HepG2 (cell line): ENCODE results near the gene ABCA2. TPM values are rescaled to one million over a fixed set of nuclear protein-coding genes. Genes with fewer than 3 reads are reported as not detected.

Experiments
- ATAC-seq: fragments of 200-7000 bp; cut with Tn5 transposase; 3 replicates; pipeline ENCODE4 v1.9.1; 2020; ENCODE audit warnings: mild to moderate bottlenecking, moderate library complexity
- BruUV-seq: library from RNA; stranded (reverse); fragments of 400-500 nt; replicated peaks from 2 replicates; lab custom pipeline; 2021; lab: Mats Ljungman, UMichigan
- CTCF ChIA-PET: fragments of 300-600 bp; formaldehyde crosslinking; extraction: SDS; loops from one replicate; lab custom pipeline; 2021; ENCODE audit warnings: low total read pairs, inconsistent platforms, low intra/inter-chr PET ratio; lab: Yijun Ruan, JAX
- POLR2A ChIA-PET: fragments of 350-600 bp; sonication (Branson Sonifier 250); formaldehyde crosslinking; loops from one replicate; lab custom pipeline; 2020; ENCODE audit warnings: antibody characterized with exemption, inconsistent platforms; lab: Yijun Ruan, JAX
- DNase-seq: peaks from one replicate; pipeline ENCODE4 v3.0.0-alpha.2; 2015; ENCODE audit warnings: low spot score
- FAIRE-seq: peaks from 3 replicates; lab custom pipeline; 2011; peaks lifted over from hg19 to GRCh38; lab: Jason Lieb, UNC
- H2AFZ ChIP-seq: one replicate; pipeline ENCODE4 v1.6.1; 2011; ENCODE audit warnings: low read length, inconsistent platforms
- H3K27ac ChIP-seq: fragments of 300-600 bp; 3 replicates; pipeline ENCODE4 v1.8.0; 2011; ENCODE audit warnings: mixed run types, mild to moderate bottlenecking, mixed read lengths, low read length, inconsistent platforms; ENCODE audit not compliant: insufficient read depth; ENCODE audit errors: extremely low read length
- H3K27me3 ChIP-seq, 2 experiments: fragments of 200-600 bp in 1 of 2; 2 replicates in 1 of 2; 3 replicates in 1 of 2; pipeline versions ENCODE4 v1.6.0 to v1.8.0; 2011; ENCODE audit warnings: low read length in 2 of 2, mild to moderate bottlenecking in 2 of 2, moderate library complexity in 2 of 2, inconsistent platforms in 1 of 2; ENCODE audit not compliant: insufficient read depth in 2 of 2, control insufficient read depth in 1 of 2
- H3K36me3 ChIP-seq, 2 experiments: fragments of 200-600 bp in 1 of 2; replicated peaks in 1 of 2; 2 replicates in 1 of 2; 3 replicates in 1 of 2; pipeline versions ENCODE4 v1.5.1 to v1.8.0; 2011; ENCODE audit warnings: low read length in 2 of 2, inconsistent platforms in 1 of 2; ENCODE audit not compliant: insufficient read depth in 2 of 2, control insufficient read depth in 1 of 2
- H3K4me1 ChIP-seq: 2 replicates; pipeline ENCODE4 v1.5.1; 2012; ENCODE audit warnings: low read length, inconsistent platforms; ENCODE audit not compliant: insufficient read depth
- H3K4me2 ChIP-seq: 2 replicates; pipeline ENCODE4 v1.6.0; 2011; ENCODE audit warnings: low read depth, low read length, inconsistent platforms
- H3K4me3 ChIP-seq, 3 experiments: fragments of 200-600 bp in 1 of 3; sonication (generic), shearing (Covaris generic) in 1 of 3; replicated peaks in 1 of 3; 2 replicates each; pipeline ENCODE4 v1.5.1; 2011 to 2016; ENCODE audit warnings: low read length in 3 of 3, inconsistent platforms in 2 of 3, low read depth in 2 of 3, mild to moderate bottlenecking in 2 of 3, control low read depth in 1 of 3, mixed read lengths in 1 of 3; ENCODE audit not compliant: insufficient read depth in 1 of 3
- H3K79me2 ChIP-seq: one replicate; pipeline ENCODE4 v1.6.1; 2011; ENCODE audit warnings: low read length, inconsistent platforms; ENCODE audit not compliant: insufficient read depth
- H3K9ac ChIP-seq: 2 replicates; pipeline ENCODE4 v1.6.0; 2011; ENCODE audit warnings: mild to moderate bottlenecking, low read depth, low read length, inconsistent platforms; ENCODE audit not compliant: insufficient read depth
- H3K9me3 ChIP-seq: 2 replicates; pipeline ENCODE4 v1.5.1; 2012; ENCODE audit warnings: mild to moderate bottlenecking, low read length
- H4K20me1 ChIP-seq: 2 replicates; pipeline ENCODE4 v1.6.0; 2011; ENCODE audit warnings: inconsistent platforms, mild to moderate bottlenecking, low read length, moderate library complexity; ENCODE audit not compliant: insufficient read depth
- AGO1 ChIP-seq: fragments of 200-400 bp; formaldehyde crosslinking; IDR thresholded peaks from 2 replicates; pipeline ENCODE4 v1.6.1; 2017; ENCODE audit warnings: mild to moderate bottlenecking, low read depth, low read length, moderate library complexity; ENCODE audit not compliant: poor library complexity, severe bottlenecking
- FOSL1 ChIP-seq: sonication (generic); formaldehyde crosslinking; IDR thresholded peaks from 2 replicates; pipeline ENCODE4 v1.9.0; 2021; ENCODE audit warnings: missing genetic modification reagents, borderline replicate concordance
- FOXA3 ChIP-seq: IDR thresholded peaks from 2 replicates; pipeline ENCODE4 v1.6.1; 2016; ENCODE audit warnings: missing genetic modification reagents, missing compliant biosample characterization
- FOXK2 ChIP-seq: fragments of 450-650 bp; IDR thresholded peaks from 2 replicates; pipeline ENCODE4 v1.6.1; 2016
- NKX3-1 ChIP-seq: sonication (generic); formaldehyde crosslinking; IDR thresholded peaks from 2 replicates; pipeline ENCODE4 v1.5.0; 2020; ENCODE audit warnings: missing genetic modification reagents
- SIX4 ChIP-seq: sonication (generic); formaldehyde crosslinking; IDR thresholded peaks from 2 replicates; pipeline ENCODE4 v1.4.0; 2020; ENCODE audit warnings: missing genetic modification reagents
- STAG1 ChIP-seq: sonication (generic); formaldehyde crosslinking; IDR thresholded peaks from 2 replicates; pipeline ENCODE4 v1.4.0; 2020; ENCODE audit warnings: missing genetic modification reagents
- ZFP90 ChIP-seq: sonication (generic); formaldehyde crosslinking; IDR thresholded peaks from 2 replicates; pipeline ENCODE4 v1.8.0; 2022; ENCODE audit warnings: missing genetic modification reagents, mild to moderate bottlenecking, inconsistent platforms, borderline replicate concordance
- ZNF180 ChIP-seq: sonication (generic); formaldehyde crosslinking; IDR thresholded peaks from 2 replicates; pipeline ENCODE4 v1.4.0; 2020; ENCODE audit warnings: low read depth, missing genetic modification reagents, borderline replicate concordance
- ZNF235 ChIP-seq: sonication (generic); formaldehyde crosslinking; IDR thresholded peaks from 2 replicates; pipeline ENCODE4 v1.8.1; 2023; ENCODE audit warnings: mild to moderate bottlenecking, missing genetic modification reagents, borderline replicate concordance
- ZNF317 ChIP-seq: sonication (generic); formaldehyde crosslinking; IDR thresholded peaks from 2 replicates; pipeline ENCODE4 v1.5.0; 2020; ENCODE audit warnings: mild to moderate bottlenecking, missing genetic modification reagents
- ZNF350 ChIP-seq: sonication (generic); formaldehyde crosslinking; IDR thresholded peaks from 2 replicates; pipeline ENCODE4 v1.4.0; 2020; ENCODE audit warnings: mild to moderate bottlenecking, low read depth, missing genetic modification reagents, borderline replicate concordance
- ZNF530 ChIP-seq: sonication (generic); formaldehyde crosslinking; IDR thresholded peaks from 2 replicates; pipeline ENCODE4 v1.5.0; 2020; ENCODE audit warnings: low read depth, mild to moderate bottlenecking, missing genetic modification reagents
- WGBS: methylation state at CpG from one replicate; pipeline ENCODE4 v1.1.6; 2017; ENCODE audit warnings: low lambda C conversion rate; 5-methylcytosine and 5-hydroxymethylcytosine counted together
- in situ Hi-C: cut with HindIII; loops from 2 replicates; pipeline ENCODE4 v1.10.0; 2017; ENCODE audit warnings: low pct_unique_long_range_greater_than_20kb; ENCODE audit not compliant: extremely low pct_ligation_motif_present
- intact Hi-C: fragments of 100-400 bp; cut with micrococcal nuclease; formaldehyde crosslinking; loops from one replicate; pipeline ENCODE4 v1.10.0; 2022; ENCODE audit not compliant: unreplicated experiment
- polyA plus RNA-seq, 8 experiments: library from polyadenylated mRNA; depleted of rRNA in 3 of 8; stranded (reverse) in 7 of 8; unstranded in 1 of 8; fragments of >200 nt; fragmentation: Illumina TruSeq in 4 of 8; extraction: Trizol in 4 of 8; gene quantifications; 2 replicates each; pipeline versions ENCODE4 v1.2.1 to v1.2.3, GENCODE V29; 2011 to 2016; ENCODE audit warnings: low read depth in 4 of 8, missing spikeins in 1 of 8, mixed read lengths in 1 of 8; ENCODE audit not compliant: insufficient read depth in 1 of 8
- total RNA-seq, 5 experiments: library from RNA; depleted of rRNA; stranded (reverse); fragments of >200 nt; fragmentation: Illumina TruSeq; extraction: Trizol; gene quantifications; 2 replicates each; pipeline ENCODE4 v1.2.3, GENCODE V29; 2016; ENCODE audit warnings: low read depth in 1 of 5
- TF ChIP-seq, protein P1 (sequence below), 2 experiments: sonication (generic) in 1 of 2; formaldehyde crosslinking in 1 of 2; IDR thresholded peaks; 2 replicates each; pipeline versions ENCODE4 v1.6.1 to v1.9.0; 2014 to 2022; ENCODE audit warnings: antibody characterized with exemption in 1 of 2, borderline replicate concordance in 1 of 2, inconsistent platforms in 1 of 2, low read depth in 1 of 2, missing genetic modification reagents in 1 of 2
- TF ChIP-seq, protein P2 (sequence below): sonication (generic); formaldehyde crosslinking; IDR thresholded peaks from 2 replicates; pipeline ENCODE4 v1.5.0; 2020; ENCODE audit warnings: mild to moderate bottlenecking, missing genetic modification reagents

ABCA2 gene
- total and polyA plus RNA-seq, 2 of the 13 experiments (the other 11 are each of a cell fraction or from before 2014, with no cell fraction given): 2.9 to 19.2 TPM

DNA sequence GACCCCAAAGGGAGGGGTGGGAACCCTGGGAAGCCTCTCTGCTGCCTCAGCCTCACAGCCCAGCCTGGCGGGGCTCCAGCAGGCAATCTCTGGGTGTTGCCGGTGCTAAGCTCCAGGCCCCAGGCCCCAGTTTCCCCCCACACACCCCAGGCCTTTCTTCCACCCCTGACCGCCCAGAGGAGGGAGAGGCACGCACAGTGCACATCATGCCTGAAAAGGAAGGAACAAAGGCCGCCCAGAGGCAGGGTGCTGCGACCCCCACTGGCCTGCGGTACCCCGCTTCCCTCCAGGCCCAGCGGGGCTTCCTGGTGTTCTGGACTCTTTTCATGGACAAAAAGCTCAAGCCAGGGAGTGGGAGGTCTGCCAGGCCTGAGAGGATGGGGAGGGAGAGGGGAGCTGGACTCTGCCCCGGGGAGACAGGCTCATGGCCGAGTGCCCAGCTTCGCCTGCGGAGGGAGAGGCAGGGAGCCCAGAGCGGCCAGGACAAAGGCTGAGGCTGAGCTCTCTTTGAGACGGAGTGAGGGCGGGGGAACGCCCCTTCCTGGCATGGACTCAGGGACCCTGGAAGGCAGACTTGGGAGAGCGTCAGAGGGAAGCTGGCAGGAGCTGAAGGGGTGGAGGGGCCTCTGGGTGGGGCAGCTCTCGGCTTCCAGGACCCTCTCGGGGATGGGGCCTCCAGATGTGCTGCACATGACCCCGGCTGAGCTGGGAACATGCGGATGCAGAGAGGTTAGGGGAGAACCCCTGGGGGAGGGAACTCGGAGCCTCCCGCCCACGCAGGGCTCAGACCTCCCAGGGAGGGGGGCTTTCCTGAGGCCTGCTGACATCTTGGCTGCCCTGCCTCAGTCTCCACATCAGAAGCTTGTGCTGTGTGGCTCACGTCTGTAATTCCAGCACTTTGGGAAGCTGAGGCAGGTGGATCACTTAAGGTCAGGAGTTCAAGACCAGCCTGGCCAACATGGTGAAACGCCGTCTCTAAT is 27.6 kb upstream of the ABCA2 start:
- ATAC-seq: peak; percentile 79
- no peak overlapping the region for H2AFZ ChIP-seq
- no peaks in the 10 kb centered on the region for H3K36me3 ChIP-seq
- peak; percentile 86 for DNase-seq
- H3K9ac ChIP-seq: peak overlapping the region; percentile 82
- peaks cover 57% of the 10 kb centered on the region for H3K4me1 ChIP-seq
- peak overlapping the region; percentile 96 for H3K27ac ChIP-seq
- H3K4me2 ChIP-seq: peak overlapping the region; percentile 84
- BruUV-seq: no TSS peak
- H3K4me3 ChIP-seq: peak overlapping the region; percentile 64 to 84 (median 70)
- H3K79me2 ChIP-seq: peaks cover 9% of the 10 kb centered on the region
- 34% methylated on average over 4 of the region's 28 CpGs for whole genome bisulfite sequencing
- no peaks in the 10 kb centered on the region for H4K20me1 ChIP-seq
- H3K9me3 ChIP-seq: no peaks in the 10 kb centered on the region
- peak; percentile 90 for FAIRE-seq
- no peaks in the 10 kb centered on the region; a peak in 2 of 5 replicates for H3K27me3 ChIP-seq
- POLR2A ChIA-PET: interaction anchor here (0.7 to 4.4 kb wide), 28 partner anchors 8 to 255 kb away, joined by 3 to 55 read pairs (median 4); partner anchors contain the start of genes ABCA2, MAN1B1, PAXX and SAPCD2
- intact Hi-C loops (no loop called here), in situ Hi-C loops (no loop called here)
- CTCF ChIA-PET: interaction anchor here (1.5 kb wide), 1 partner anchor 26 kb away, joined by 4 read pairs; no protein-coding TSS in a partner anchor
- TF ChIP-seq FOXA3 (peak; percentile 19; the same call in 1 of the 2 replicates), ZNF317 (CRISPR knock-in tag) (peak; percentile 83), FOXK2 (no peak), SIX4 (CRISPR knock-in tag) (0 out of 2 replicates have a peak, but pooled peaks have one; percentile 19), STAG1 (CRISPR knock-in tag) (no peak), ZNF235 (CRISPR knock-in tag) (peak; percentile 50; the same call in 1 of the 2 replicates), ZFP90 (CRISPR knock-in tag) (peak; percentile 84; the same call in 1 of the 2 replicates), ZNF530 (no peak), FOSL1 (CRISPR knock-in tag) (no peak), NKX3-1 (CRISPR knock-in tag) (no peak), ZNF350 (no peak; the same call in 1 of the 2 replicates), AGO1 (no peak), ZNF180 (no peak)
- TF ChIP-seq, protein P1, sequence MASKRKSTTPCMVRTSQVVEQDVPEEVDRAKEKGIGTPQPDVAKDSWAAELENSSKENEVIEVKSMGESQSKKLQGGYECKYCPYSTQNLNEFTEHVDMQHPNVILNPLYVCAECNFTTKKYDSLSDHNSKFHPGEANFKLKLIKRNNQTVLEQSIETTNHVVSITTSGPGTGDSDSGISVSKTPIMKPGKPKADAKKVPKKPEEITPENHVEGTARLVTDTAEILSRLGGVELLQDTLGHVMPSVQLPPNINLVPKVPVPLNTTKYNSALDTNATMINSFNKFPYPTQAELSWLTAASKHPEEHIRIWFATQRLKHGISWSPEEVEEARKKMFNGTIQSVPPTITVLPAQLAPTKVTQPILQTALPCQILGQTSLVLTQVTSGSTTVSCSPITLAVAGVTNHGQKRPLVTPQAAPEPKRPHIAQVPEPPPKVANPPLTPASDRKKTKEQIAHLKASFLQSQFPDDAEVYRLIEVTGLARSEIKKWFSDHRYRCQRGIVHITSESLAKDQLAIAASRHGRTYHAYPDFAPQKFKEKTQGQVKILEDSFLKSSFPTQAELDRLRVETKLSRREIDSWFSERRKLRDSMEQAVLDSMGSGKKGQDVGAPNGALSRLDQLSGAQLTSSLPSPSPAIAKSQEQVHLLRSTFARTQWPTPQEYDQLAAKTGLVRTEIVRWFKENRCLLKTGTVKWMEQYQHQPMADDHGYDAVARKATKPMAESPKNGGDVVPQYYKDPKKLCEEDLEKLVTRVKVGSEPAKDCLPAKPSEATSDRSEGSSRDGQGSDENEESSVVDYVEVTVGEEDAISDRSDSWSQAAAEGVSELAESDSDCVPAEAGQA (IDR thresholded peaks at IDR 0.05; ENCODE audit: low read depth): no peak
- TF ChIP-seq, protein P1 (CRISPR knock-in tag; IDR thresholded peaks at IDR 0.05; ENCODE audit: borderline replicate concordance): no peak; the same call in 1 of the 2 replicates
- TF ChIP-seq, protein P2, sequence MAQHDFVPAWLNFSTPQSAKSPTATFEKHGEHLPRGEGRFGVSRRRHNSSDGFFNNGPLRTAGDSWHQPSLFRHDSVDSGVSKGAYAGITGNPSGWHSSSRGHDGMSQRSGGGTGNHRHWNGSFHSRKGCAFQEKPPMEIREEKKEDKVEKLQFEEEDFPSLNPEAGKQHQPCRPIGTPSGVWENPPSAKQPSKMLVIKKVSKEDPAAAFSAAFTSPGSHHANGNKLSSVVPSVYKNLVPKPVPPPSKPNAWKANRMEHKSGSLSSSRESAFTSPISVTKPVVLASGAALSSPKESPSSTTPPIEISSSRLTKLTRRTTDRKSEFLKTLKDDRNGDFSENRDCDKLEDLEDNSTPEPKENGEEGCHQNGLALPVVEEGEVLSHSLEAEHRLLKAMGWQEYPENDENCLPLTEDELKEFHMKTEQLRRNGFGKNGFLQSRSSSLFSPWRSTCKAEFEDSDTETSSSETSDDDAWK: no peak
